HuH-7.5 (cell line): Measurements from ENCODE around the gene SGSM1.
"Not testable (repeated sequence)": the region's sequence is repeated elsewhere in the genome, so short reads cannot be mapped to it uniquely, and the experiment has no call there.

Experiments
- DNase-seq: peaks from one replicate; pipeline ENCODE4 v3.0.0; 2011; ENCODE audit warnings: low spot score

The SGSM1 gene

GRCh38 chr22:24836282-24836681 is 30.3 kb downstream of the SGSM1 start:
- DNase-seq: no peak

DNA sequence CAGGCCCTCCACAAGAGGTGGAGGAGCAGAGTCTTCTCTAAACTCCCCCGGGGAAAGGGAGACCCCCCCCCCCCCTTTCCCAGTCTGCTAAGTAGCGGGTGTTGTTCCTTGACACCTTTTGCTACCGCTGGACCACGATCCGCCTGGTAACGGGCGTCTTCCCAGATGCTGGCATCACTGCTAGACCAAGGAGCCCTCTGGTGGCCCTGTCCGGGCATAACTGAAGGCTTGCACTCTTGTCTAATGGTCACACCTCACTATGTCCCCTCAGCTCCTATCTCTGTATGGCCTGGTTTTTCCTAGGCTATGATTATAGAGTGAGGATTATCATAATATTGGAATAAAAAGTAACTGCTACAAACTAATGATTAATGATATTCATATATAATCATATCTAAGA is 31.5 kb downstream of the SGSM1 start:
- DNase-seq: not testable (repeated sequence)

GRCh38 chr22:24841261-24841660 is 35.2 kb downstream of the SGSM1 start:
- DNase-seq: no peak

GRCh38 chr22:24843048-24843447 is 37.0 kb downstream of the SGSM1 start:
- no peak for DNase-seq

DNA sequence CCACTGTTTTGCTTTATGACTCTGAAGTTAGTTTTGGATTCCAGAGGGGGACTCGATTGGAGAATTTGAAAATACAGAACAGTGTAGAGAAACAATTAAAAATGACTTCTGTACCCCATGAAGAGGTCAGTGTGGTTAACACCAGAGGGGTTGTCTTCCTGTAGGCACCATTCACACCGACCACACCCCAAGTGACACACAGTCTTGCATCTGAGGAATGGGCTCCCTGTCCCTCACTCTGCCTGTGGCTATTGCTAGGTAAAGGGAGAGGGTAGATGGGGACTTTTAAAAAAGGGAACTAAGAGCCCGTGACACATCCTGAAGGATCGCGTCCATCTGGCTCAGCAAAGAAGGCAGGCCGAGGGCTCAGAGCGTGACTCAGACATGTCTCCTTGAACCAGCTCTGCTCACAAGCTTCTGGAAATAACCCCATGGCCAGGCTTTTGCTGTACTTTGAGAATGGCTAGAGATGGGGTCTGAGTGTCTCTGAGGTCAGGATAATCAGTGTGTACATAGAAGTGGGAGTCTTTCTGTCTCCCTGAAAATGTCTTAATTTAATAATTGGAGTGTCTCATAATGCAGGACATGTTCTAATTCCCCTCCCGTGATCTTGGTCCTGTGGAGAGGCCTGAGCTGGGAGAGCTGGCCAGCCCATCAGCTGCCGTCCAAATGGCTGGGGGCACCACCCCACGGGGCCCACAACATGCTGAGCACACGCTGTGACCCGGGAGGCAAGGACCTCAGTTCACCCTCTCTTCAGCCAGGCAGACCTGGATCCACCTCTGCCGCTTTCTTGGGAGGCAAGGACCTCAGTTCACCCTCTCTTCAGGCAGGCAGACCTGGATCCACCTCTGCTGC is 39.3 kb downstream of the SGSM1 start:
- no peak for DNase-seq

- DNase-seq: no peak
Measured at GRCh38 chr22:24847490-24847889, 41.5 kb downstream of the SGSM1 start.

DNA sequence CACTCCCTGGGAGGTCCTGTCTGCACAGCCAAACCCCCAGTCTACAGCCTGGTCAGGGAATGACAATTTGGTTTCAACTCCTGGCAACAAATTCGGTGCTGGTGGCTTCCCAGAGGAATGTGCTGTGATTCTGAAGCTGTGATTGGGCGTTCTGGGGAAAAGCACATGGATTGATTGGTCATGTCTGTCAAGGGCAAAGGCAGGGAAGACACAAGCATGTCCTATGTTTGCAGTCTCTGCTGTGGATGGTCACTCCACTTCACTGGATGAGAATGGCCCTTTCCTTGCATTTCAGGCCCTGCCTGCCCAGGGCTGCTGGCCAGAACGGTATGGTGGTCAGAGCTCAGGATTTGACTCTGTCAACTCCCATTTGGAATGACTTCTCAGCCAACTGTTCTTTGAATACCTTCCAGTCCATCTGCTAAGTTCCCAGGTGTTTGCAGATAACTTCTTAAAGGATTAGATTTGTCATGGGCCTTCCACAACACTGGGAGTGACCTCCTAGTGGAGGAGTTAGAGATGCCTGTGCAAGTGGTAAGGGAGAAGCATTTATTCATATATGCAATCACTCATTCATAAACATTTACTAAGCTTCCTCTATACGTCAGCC is 42.7 kb downstream of the SGSM1 start:
- DNase-seq: no peak

- DNase-seq: no peak
Measured at GRCh38 chr22:24855794-24856193, 49.8 kb downstream of the SGSM1 start.

- no peak for DNase-seq
Measured at GRCh38 chr22:24857576-24857975, 51.6 kb downstream of the SGSM1 start.

GRCh38 chr22:24859587-24859986 is 53.6 kb downstream of the SGSM1 start:
- no peak for DNase-seq

DNA sequence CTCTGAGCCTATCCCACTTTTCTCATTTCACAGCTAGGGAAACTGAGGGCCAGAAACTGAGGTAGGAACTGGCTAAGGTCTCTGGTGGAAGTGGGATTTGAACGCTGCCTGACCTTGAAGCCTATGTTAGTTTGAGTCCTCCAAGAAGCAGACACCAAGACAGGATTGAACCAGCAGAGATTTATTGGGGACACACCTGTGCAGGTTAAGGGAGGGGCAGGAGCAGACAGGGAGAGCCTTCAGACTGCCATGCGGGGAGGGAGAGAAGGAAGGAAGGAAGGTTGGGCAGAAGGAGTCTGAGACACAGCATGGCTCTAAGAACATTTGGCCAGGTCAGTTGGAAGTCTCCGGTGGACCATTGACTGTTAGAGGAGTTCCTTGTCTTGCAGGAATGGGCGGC is 59.5 kb downstream of the SGSM1 start:
- DNase-seq: no peak

DNA sequence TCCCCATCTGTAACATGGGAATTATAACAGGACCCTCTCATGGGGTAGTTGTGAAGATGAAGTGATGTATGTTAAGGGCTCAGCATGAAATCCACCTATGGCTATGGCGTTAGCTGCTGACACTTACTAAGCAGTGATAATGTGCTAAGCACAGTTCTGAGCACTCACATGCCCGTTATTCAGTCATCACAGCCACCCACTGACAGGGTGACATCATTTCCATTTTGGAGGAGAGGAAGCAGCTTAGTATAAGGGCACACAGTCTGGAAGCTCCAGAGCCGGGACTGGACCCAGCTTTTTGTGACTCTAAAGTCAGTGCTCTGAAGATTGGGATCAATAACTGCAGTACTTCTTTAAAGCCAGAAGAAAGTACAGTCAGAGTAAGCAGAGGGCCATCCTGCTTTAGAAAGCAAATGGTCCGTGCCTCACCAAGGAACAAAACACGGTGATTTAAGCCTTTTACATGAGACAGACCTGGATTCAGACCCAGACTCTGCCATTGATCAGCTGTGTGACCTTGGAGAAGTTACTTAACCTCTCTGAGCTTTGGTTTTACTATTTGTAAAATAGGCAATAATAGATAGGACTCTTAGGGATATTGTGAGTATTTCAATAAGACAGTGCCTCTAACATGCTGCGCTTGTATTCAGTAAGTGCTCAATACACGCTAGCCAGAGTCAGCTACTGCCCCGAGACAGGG is 61.5 kb downstream of the SGSM1 start:
- DNase-seq: no peak

GRCh38 chr22:24868979-24869378 is 63.0 kb downstream of the SGSM1 start:
- no peak for DNase-seq

GRCh38 chr22:24871611-24872205 is 65.7 kb downstream of the SGSM1 start:
- no peak for DNase-seq

DNA sequence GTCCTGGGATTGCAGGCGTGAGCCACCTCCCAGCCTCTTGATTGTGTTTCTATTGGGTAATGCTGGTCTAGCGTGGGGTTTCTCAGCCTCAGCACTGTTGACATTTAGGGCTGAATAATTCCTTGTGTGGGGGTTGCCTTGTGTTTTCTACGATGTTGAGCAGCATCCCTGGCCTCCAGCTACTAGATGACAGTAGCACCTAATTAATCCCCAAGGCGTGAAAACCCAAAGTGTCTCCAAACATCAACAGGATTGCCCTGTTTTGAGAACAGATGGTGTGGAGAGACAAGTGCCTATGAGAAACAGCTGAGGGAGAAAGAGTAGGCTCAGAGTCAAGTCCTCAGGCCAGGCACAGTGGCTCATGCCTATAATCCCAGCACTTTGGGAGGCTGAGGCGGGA is 67.2 kb downstream of the SGSM1 start:
- no peak for DNase-seq

DNA sequence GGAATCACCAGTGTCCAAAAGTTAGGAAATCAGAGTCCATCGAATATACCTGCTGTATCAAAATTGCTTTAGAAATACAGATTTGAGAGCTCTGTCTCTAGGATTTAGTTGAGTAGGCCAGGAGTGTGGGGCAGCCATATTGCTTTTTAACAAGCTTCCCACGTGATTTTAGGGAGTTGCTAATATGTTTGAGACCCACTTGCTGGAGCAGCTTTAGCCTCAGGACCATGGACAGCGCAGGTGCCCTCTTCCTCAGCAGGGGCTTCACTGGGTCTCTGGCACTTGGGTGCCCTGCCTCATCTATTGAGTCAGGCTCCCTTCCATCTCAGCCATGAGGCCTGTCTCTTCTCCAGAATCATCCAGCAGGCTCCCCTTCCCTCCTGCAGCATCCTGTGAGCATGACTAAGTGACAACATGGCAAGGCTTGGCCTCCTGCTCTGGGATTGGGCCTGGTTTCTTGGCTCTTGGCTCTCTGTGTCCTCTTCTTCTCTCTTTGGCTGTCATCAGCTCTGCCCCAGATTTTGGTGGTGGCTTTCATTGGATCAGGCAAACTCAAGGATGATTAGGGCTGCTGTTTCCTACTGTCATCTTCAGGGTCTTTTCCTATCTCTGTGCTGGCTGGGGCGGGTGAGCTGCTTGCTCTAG is 70.0 kb downstream of the SGSM1 start:
- DNase-seq: peak; percentile 31

GRCh38 chr22:24876700-24877099 is 70.7 kb downstream of the SGSM1 start:
- no peak for DNase-seq

DNA sequence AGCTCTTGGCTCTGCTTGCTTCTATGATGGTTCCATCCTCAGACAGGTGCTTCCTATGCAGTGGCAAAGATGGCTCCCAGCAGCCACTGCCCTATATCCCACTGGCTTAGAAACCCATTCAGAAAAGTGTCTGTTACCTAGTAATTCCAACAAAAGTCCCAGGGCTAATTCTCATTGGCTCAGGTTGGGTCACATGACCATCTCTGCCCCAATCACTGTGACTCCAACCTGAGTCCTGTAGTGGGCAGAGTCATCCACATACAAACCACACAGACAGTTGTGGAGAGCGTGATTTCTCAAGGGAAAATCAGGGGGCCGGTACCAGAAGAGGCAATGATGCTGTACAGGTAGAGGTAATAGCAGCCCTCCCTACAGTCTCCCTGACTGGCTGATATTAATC is 73.0 kb downstream of the SGSM1 start:
- DNase-seq: no peak

DNA sequence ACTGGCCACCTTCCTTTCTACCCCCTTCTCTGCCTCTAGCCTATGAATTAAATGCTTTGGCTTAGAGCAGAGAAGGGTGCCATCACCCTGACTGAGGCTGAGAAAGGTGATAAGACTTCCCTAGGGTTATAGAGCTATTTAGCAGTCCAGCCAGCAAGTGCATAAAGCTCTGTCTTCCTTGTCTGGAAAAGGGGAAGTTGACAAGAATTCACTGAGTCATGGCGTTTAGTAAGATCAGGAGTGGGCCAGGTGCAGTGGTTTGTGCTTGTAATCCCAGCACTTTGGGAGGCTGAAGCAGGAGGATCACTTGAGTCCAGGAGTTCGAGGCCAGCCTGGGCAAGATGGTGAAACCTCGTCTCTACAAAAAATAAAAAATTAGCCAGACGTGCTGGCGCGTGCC is 77.4 kb downstream of the SGSM1 start:
- DNase-seq: no peak

- no peak for DNase-seq
Measured at GRCh38 chr22:24887260-24887659, 81.2 kb downstream of the SGSM1 start.

GRCh38 chr22:24893341-24894070 is 87.5 kb downstream of the SGSM1 start:
- DNase-seq: no peak
